VCaP (cell line): Measurements from ENCODE around the gene ELMO1.

Experiments used
- H3K27ac ChIP-seq: fragments of 450-650 bp; 2 replicates; pipeline ENCODE4 v1.5.1; 2017
- TF ChIP-seq, protein P1 (sequence below): fragments of 450-650 bp; conservative IDR thresholded peaks from 2 replicates; pipeline ENCODE4 v1.5.1; 2017; ENCODE audit warnings: mild to moderate bottlenecking, moderate library complexity

The ELMO1 gene

DNA sequence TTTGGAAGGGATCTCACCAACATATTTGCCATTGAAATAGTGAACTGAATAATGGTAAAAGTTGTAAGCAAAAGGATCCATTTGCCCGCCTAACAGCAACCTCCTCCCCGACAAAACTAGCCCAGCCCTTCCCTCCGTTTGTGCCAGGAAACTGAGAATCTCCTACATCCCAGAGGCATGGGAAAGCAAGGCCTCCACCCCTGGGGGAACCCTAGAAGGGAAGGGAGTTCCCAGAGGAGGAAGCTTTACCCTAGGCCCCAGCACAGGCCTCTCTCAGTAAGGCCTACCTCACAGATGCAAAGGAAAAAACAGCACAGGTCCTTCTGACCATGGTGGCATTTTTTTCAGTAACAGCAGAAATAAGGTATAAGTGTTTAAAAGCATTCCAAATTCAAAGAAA, 229.7 kb downstream of the ELMO1 start:
- TF ChIP-seq, protein P1, sequence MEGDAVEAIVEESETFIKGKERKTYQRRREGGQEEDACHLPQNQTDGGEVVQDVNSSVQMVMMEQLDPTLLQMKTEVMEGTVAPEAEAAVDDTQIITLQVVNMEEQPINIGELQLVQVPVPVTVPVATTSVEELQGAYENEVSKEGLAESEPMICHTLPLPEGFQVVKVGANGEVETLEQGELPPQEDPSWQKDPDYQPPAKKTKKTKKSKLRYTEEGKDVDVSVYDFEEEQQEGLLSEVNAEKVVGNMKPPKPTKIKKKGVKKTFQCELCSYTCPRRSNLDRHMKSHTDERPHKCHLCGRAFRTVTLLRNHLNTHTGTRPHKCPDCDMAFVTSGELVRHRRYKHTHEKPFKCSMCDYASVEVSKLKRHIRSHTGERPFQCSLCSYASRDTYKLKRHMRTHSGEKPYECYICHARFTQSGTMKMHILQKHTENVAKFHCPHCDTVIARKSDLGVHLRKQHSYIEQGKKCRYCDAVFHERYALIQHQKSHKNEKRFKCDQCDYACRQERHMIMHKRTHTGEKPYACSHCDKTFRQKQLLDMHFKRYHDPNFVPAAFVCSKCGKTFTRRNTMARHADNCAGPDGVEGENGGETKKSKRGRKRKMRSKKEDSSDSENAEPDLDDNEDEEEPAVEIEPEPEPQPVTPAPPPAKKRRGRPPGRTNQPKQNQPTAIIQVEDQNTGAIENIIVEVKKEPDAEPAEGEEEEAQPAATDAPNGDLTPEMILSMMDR, result no peak
- no peak overlapping the region for H3K27ac ChIP-seq

DNA sequence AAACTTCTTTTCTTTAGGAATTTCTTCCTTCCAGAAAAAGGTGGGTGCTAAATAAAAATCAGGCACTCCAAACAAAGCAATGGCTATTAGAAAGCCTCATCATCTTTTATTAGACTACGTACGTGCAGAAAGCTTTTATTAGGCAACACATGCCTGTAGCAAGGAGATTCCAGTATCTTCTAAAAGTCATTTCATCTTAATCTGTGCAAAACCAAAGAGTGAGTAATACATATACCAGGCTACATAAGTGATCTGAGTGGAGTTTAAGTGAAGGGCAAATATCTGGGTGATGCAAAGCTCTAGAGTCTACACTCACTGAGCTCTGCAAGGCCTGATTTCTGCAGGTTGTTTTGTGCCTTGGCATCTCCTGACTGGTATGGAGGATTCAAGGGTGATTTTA, 231.7 kb downstream of the ELMO1 start:
- peak overlapping the region; percentile 17 for H3K27ac ChIP-seq
- TF ChIP-seq, protein P1, result no peak

DNA sequence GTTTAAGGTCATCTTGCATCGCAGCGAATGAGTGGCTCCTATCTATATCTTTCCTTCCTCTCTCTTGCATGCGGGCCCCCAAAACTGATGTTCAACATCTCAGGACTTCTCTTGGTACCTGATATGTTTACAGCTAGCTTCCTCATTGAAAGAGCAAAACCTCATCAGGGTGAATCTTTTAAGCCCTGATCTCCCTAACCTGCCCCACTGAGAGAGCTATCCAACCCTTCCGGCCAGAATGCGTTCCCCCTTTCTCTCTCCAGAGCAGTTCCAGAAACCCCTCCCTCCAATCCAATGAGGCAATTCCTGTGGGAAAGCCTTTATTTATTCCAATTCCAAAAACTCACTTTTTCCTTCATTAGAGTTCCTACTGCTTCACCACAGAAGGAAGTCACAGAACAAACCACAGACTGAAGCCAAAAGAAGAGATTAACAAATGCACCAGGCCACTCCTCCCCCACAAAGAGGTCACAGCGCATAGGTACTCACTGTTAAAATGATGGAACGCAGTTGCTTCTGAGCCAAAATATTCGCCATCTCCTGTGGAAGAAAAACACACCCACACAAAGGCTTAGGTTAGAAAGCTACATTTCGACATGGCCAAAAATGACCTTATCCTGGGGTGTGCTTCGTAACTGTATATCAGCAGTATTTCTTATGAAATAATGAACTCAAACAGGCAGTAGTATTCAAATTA, 232.4 kb downstream of the ELMO1 start:
- peak overlapping the region; percentile 17 for H3K27ac ChIP-seq
- TF ChIP-seq, protein P1, result no peak

DNA sequence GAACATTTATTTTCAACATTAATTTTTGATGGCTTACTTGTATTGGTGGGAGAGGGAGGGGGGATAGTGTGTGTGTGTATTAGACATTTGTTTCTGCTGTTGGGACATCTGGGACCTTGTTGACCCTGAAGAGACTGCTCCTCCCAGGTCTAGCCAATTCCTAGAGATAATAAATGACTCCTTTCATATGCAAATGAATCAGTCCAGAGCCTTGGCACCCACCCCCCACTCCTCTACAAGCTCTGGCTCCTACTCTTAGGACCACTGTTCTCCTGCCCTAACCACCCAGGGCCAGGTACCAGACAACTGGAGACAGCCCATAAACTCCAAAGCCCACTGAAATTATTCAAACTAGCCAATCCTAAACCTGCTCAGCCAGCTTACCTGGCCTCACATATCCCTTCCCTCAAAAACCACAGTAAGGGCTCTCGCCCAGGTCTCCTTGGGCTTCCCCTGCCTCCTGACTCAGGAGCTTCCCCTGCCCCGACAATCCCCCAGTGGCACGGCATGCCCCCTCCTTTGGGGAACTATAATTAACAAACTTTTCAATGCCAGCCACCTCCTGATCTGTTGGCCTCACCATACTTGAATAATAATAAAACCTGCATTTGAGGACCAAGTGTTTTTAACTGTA, 233.3 kb downstream of the ELMO1 start:
- H3K27ac ChIP-seq, result no peak overlapping the region
- TF ChIP-seq, protein P1, result no peak

DNA sequence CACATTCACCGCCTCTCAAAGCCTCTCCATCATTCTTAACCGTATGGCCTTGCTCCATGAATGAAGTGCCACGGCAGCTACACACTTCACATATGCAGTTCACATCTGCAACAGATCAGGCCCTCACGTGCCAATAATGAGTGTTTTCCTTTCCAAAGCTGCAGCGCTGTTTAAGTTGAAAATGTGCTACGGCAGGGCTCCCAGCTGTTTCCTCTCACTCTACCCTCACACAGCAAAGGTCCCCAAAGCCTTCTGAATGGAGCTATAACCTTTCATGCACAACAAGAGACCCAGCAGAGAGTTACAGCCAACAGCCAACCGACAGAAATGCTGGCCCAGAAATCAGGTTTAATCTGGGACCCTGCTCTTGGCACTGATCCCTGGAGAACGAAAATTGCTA, 236.1 kb downstream of the ELMO1 start:
- H3K27ac ChIP-seq, result no peak overlapping the region
- TF ChIP-seq, protein P1, result no peak

DNA sequence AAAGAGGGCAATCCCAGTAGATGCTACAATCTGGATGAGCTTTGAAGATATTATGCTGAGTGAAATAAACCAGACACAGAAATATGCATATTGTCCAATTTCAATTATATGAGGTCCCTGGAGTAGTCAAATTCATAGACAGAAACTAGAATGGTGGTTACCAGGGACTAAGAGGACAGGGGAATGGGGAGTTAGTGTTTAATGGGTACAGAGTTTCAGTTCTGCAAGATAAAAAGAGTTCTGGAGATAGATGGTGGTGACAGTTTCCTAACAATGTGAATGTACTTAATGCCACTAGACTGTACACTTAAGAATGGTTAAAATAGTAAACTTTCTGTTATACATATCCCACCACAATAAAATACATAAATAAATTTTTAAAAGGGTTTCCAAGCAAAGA, 236.6 kb downstream of the ELMO1 start:
- no peak overlapping the region for H3K27ac ChIP-seq
- TF ChIP-seq, protein P1, result no peak

DNA sequence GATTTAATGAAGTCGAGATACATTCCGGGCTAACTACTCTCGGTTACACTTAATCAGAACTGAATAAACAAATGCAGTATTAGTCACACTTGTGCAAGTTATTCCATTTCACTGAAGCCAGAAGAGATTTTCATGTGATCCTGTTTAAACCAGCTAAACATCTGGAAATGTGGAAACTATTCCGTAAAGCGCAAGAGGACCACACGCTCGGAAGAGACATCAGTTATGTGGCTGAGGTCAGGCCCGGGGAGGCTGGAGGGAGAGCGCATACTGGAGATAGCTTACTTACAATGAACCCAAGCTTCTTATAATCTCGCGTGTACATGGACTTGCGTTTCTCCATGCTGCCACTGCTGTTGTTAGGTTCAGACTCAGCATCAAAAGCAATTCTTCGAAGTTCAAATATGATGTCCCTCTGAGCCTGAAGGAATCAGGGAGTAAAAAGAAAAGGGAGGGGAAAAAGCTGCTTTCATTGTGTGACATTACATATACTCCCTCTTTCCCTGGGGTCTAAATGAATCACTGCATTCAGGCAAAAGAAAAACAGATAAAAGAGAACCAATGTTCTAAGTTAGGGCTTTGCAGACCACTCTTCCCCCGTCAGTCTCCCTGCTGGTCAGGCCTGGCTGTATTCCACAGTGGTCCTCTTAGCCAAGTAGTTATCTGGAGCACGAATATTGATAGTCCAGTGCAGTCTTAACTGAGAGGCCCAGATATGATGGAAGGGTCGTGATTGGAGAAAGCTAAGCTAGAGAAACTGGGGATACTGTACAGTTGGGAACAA, 237.4 kb downstream of the ELMO1 start:
- H3K27ac ChIP-seq, result no peak overlapping the region
- TF ChIP-seq, protein P1, result no peak
